Measurements from ENCODE around the gene SCYGR2. TPM values are rescaled to one million over a fixed set of nuclear protein-coding genes. Genes with fewer than 3 reads are reported as not detected.

The SCYGR2 gene
- total RNA-seq, 1 experiment from 2014 or later: not detected

GRCh38 chr2:227608561-227609338 is 10.1 kb downstream of the SCYGR2 start:
- intact Hi-C loops (cut with micrococcal nuclease): no loop called here
- Mint-ChIP-seq H3K9me3 (ENCODE audit: unreplicated experiment) (no peaks in the 10 kb centered on the region), H3K36me3 (ENCODE audit: insufficient read depth, unreplicated experiment) (no peaks in the 10 kb centered on the region), H3K27ac (ENCODE audit: low read depth, unreplicated experiment) (no peak overlapping the region), H3K27me3 (ENCODE audit: insufficient read depth, unreplicated experiment) (no peaks in the 10 kb centered on the region), H3K4me3 (ENCODE audit: unreplicated experiment) (no peak overlapping the region), H3K4me1 (ENCODE audit: insufficient read depth, unreplicated experiment) (no peaks in the 10 kb centered on the region)
- no TSS peak for BruUV-seq (replicated peaks)
- ChIA-PET CTCF (interaction anchor here (0.6 to 0.9 kb wide), 3 partner anchors 20 to 654 kb away, joined by 3 to 4 read pairs (median 3); no protein-coding TSS in a partner anchor), POLR2A (interaction anchor here (0.7 kb wide), 2 partner anchors 162 to 623 kb away, joined by 3 to 4 read pairs; no protein-coding TSS in a partner anchor)
- TF ChIP-seq CTCF (IDR thresholded peaks at IDR 0.05; ENCODE audit: unreplicated experiment): no peak
- no peak for DNase-seq (ENCODE audit: unreplicated experiment)

GRCh38 chr2:227610123-227610522 is 11.4 kb downstream of the SCYGR2 start:
- Mint-ChIP-seq H3K4me3 (ENCODE audit: unreplicated experiment) (no peak overlapping the region), H3K4me1 (ENCODE audit: insufficient read depth, unreplicated experiment) (no peaks in the 10 kb centered on the region)

GRCh38 chr2:227612546-227613271 is 14.0 kb downstream of the SCYGR2 start:
- no peak overlapping the region for H3K4me3 Mint-ChIP-seq (ENCODE audit: unreplicated experiment)
- intact Hi-C loops (cut with micrococcal nuclease): no loop called here
- BruUV-seq (replicated peaks): no TSS peak
- H3K4me1 Mint-ChIP-seq (ENCODE audit: insufficient read depth, unreplicated experiment): no peaks in the 10 kb centered on the region
- no peaks in the 10 kb centered on the region for H3K36me3 Mint-ChIP-seq (ENCODE audit: insufficient read depth, unreplicated experiment)
- peaks cover 16% of the 10 kb centered on the region for H3K27me3 Mint-ChIP-seq (ENCODE audit: insufficient read depth, unreplicated experiment)
- no peaks in the 10 kb centered on the region for H3K9me3 Mint-ChIP-seq (ENCODE audit: unreplicated experiment)
- H3K27ac Mint-ChIP-seq (ENCODE audit: low read depth, unreplicated experiment): no peak overlapping the region
- no peak for TF ChIP-seq CTCF (IDR thresholded peaks at IDR 0.05; ENCODE audit: unreplicated experiment)
- DNase-seq (ENCODE audit: unreplicated experiment): no peak
- ChIA-PET POLR2A (no interaction called here), CTCF (no interaction called here)

More at GRCh38 chr2:227610123-227610522, 11.4 kb downstream of the SCYGR2 start:
- Mint-ChIP-seq H3K36me3 (ENCODE audit: insufficient read depth, unreplicated experiment) (no peaks in the 10 kb centered on the region), H3K27me3 (ENCODE audit: insufficient read depth, unreplicated experiment) (no peaks in the 10 kb centered on the region), H3K27ac (ENCODE audit: low read depth, unreplicated experiment) (no peak overlapping the region), H3K9me3 (ENCODE audit: unreplicated experiment) (no peaks in the 10 kb centered on the region)
- intact Hi-C loops (cut with micrococcal nuclease): no loop called here
- no peak for TF ChIP-seq CTCF (IDR thresholded peaks at IDR 0.05; ENCODE audit: unreplicated experiment)
- POLR2A ChIA-PET: no interaction called here
- BruUV-seq (replicated peaks): no TSS peak
- no peak for DNase-seq (ENCODE audit: unreplicated experiment)
- CTCF ChIA-PET: no interaction called here

GRCh38 chr2:227613272-227613660 is 14.6 kb downstream of the SCYGR2 start:
- no peaks in the 10 kb centered on the region for H3K4me1 Mint-ChIP-seq (ENCODE audit: insufficient read depth, unreplicated experiment)
- no peak for DNase-seq (ENCODE audit: unreplicated experiment)
- CTCF ChIA-PET: no interaction called here
- H3K9me3 Mint-ChIP-seq (ENCODE audit: unreplicated experiment): no peaks in the 10 kb centered on the region
- no peaks in the 10 kb centered on the region for H3K36me3 Mint-ChIP-seq (ENCODE audit: insufficient read depth, unreplicated experiment)
- no peak overlapping the region for H3K4me3 Mint-ChIP-seq (ENCODE audit: unreplicated experiment)
- no peak overlapping the region for H3K27ac Mint-ChIP-seq (ENCODE audit: low read depth, unreplicated experiment)
- BruUV-seq (replicated peaks): no TSS peak
- no peak for TF ChIP-seq CTCF (IDR thresholded peaks at IDR 0.05; ENCODE audit: unreplicated experiment)
- POLR2A ChIA-PET: no interaction called here
- peaks cover 16% of the 10 kb centered on the region for H3K27me3 Mint-ChIP-seq (ENCODE audit: insufficient read depth, unreplicated experiment)
- intact Hi-C loops (cut with micrococcal nuclease): no loop called here

Measured in MCF 10A (cell line).